Measurements from ENCODE around the gene GON4L. TPM values are rescaled to one million over a fixed set of nuclear protein-coding genes. Genes with fewer than 3 reads are reported as not detected.
"Not testable (repeated sequence)": the region's sequence is repeated elsewhere in the genome, so short reads cannot be mapped to it uniquely, and the experiment has no call there.

GON4L gene
- total RNA-seq, 1 donor from 2014 or later: 20.5 TPM

DNA sequence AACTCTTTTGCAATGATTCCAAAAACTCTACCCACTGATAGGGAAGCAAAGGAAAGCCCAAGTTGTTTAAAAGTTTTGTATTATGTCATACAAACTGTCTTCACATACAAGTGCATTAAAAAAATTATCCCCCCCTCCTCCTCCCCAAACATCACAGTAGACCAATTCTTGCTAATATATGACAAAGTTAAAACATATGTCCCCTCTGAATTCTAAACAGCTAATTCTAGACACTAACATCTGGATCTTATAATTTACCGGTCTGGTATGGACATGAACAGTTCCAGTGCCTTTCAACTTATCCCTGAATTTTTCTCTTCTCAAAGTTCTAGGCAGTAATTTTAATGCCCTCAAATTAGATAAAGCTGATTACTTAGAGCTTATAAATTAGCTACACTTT, 40.7 kb upstream of the GON4L start:
- DNase-seq (ENCODE audit: low read depth): no peak
- H3K4me3 ChIP-seq (ENCODE audit: low read depth, low read length): no peak overlapping the region
- no peak for FAIRE-seq
- H3K27me3 ChIP-seq (ENCODE audit: control insufficient read depth, insufficient read depth, low read length): no peaks in the 10 kb centered on the region
- H3K36me3 ChIP-seq (ENCODE audit: control insufficient read depth, insufficient read depth, low read length): peaks cover 13% of the 10 kb centered on the region
- TF ChIP-seq CTCF (IDR thresholded peaks at IDR 0.05; ENCODE audit: insufficient read depth, low read length, severe bottlenecking): no peak

GRCh38 chr1:155896476-155896875, 39.5 kb upstream of the GON4L start:
- not testable (repeated sequence) for DNase-seq (ENCODE audit: low read depth); H3K4me3 ChIP-seq (ENCODE audit: low read depth, low read length); FAIRE-seq; H3K27me3 ChIP-seq (ENCODE audit: control insufficient read depth, insufficient read depth, low read length)
- peaks cover 12% of the 10 kb centered on the region for H3K36me3 ChIP-seq (ENCODE audit: control insufficient read depth, insufficient read depth, low read length)

DNA sequence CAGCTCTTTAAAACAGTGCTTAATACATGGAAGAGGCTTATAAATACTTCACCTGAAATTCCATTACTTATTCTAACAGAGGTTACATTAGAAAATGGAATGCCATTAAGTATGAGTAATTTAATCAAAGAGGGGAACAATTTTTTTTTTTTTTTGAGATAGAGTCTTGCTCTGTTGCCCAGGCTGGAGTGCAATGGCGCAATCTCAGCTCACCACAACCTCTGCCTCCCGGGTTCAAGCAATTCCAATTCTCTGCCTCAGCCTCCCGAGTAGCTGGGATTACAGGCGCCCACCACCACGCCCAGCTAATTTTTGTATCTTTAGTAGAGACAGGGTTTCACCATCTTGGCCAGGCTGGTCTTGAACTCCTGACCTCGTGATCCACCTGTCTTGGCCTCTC, 38.6 kb upstream of the GON4L start:
- not testable (repeated sequence) for H3K4me3 ChIP-seq (ENCODE audit: low read depth, low read length); DNase-seq (ENCODE audit: low read depth); FAIRE-seq; H3K27me3 ChIP-seq (ENCODE audit: control insufficient read depth, insufficient read depth, low read length); H3K36me3 ChIP-seq (ENCODE audit: control insufficient read depth, insufficient read depth, low read length)

DNA sequence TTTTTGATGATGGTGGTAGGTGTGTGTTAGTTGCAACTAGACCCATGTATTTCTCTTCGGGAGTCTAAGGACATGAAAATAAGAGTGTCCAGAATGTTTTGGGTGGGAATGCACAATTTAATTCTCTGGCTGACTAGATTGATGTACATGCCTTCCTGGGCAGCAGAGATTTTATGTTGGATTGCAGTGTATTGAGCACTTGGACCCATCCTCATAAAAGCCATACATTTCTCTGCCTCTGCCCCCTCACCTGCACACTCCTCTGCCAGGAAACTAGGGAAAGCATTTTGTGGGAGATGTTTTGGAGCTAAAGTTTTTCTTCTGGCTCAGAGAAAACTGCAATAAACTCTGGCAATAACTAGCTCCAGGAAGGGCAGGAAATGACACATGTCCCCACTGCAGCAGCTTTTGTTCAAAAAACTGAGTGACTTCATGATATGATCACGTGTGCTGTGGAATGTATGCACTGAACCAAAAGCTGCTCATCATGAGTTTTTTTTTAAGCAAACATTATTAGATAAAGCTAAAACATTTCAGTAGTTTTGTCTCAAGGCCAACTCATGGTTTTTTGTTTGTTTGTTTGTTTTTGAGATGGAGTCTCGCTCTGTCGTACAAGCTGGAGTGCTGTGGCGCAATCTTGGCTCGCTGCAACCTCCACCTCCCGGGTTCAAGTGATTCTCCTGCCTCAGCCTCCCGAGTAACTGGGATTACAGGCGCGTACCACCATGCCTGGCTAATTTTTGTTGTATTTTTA, 36.6 kb upstream of the GON4L start:
- FAIRE-seq: no peak
- DNase-seq (ENCODE audit: low read depth): peak; percentile 91
- no peaks in the 10 kb centered on the region for H3K36me3 ChIP-seq (ENCODE audit: control insufficient read depth, insufficient read depth, low read length)
- no peak for TF ChIP-seq CTCF (IDR thresholded peaks at IDR 0.05; ENCODE audit: insufficient read depth, low read length, severe bottlenecking)
- no peak overlapping the region for H3K4me3 ChIP-seq (ENCODE audit: low read depth, low read length)
- no peaks in the 10 kb centered on the region for H3K27me3 ChIP-seq (ENCODE audit: control insufficient read depth, insufficient read depth, low read length)

DNA sequence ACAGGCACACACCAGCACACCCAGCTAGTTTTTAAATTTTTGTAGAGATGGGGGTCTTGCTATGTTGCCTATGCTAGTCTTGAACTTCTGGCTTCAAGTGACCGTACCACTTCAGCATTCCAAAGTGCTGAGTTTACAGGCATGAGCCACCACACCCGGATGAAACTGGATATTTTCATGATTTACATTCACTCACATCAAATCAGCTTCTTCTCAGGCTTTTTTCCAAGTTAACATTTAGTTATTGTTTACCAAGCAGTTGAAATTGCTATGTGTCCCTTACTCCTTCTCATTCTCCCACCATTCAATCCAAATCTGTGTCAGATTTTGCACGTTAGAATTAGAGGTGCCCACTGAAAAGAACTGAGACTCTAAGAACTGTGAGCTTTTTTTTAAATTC, 35.8 kb upstream of the GON4L start:
- Histone ChIP-seq H3K27me3 (ENCODE audit: control insufficient read depth, insufficient read depth, low read length) (no peaks in the 10 kb centered on the region), H3K4me3 (ENCODE audit: low read depth, low read length) (no peak overlapping the region), H3K36me3 (ENCODE audit: control insufficient read depth, insufficient read depth, low read length) (no peaks in the 10 kb centered on the region)
- DNase-seq (ENCODE audit: low read depth) (peak; percentile 75), FAIRE-seq (no peak)
- TF ChIP-seq CTCF (IDR thresholded peaks at IDR 0.05; ENCODE audit: insufficient read depth, low read length, severe bottlenecking): no peak

DNA sequence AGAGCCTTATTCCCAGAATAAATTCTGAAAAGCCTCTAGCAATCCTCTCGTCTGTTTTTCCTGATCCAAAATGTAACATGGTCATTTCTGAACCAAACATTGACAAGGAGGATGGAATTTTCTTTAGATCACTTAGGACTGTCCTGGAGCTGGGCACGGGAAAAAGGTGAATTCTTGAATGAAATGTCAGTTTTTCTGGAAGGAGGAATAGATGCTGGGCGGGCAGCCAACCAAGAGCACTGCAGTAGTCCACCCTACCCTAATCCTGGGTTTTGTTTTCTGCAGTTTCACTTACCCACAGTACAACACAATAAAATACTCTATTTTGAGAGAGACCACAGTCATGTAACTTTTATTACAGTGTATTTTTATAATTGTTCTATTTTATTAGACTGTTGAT, 33.2 kb upstream of the GON4L start:
- H3K4me3 ChIP-seq (ENCODE audit: low read depth, low read length): no peak overlapping the region
- TF ChIP-seq CTCF (IDR thresholded peaks at IDR 0.05; ENCODE audit: insufficient read depth, low read length, severe bottlenecking): no peak
- DNase-seq (ENCODE audit: low read depth): no peak
- FAIRE-seq: no peak
- no peaks in the 10 kb centered on the region for H3K36me3 ChIP-seq (ENCODE audit: control insufficient read depth, insufficient read depth, low read length)
- no peaks in the 10 kb centered on the region for H3K27me3 ChIP-seq (ENCODE audit: control insufficient read depth, insufficient read depth, low read length)

DNA sequence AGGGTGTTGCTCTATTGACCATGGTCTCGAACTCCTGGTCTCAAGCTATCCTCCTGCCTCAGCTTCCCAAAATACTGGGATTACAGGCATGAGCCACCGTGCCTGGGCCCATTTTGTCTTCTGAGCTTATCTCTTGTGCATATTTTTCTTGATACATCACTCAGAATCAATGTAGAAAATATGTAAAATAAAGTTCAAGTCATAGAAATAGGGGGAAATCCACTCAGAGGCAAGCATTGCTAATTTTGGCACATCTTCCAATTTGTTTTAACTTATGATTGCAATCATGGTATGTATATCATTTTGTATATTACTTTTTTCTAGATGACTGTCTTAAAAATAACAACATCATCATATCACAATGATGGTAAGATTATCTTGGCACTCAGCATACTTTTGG, 32.6 kb upstream of the GON4L start:
- FAIRE-seq (no peak), DNase-seq (ENCODE audit: low read depth) (peak; percentile 4)
- H3K36me3 ChIP-seq (ENCODE audit: control insufficient read depth, insufficient read depth, low read length): no peaks in the 10 kb centered on the region
- no peak overlapping the region for H3K4me3 ChIP-seq (ENCODE audit: low read depth, low read length)
- TF ChIP-seq CTCF (IDR thresholded peaks at IDR 0.05; ENCODE audit: insufficient read depth, low read length, severe bottlenecking): no peak
- H3K27me3 ChIP-seq (ENCODE audit: control insufficient read depth, insufficient read depth, low read length): no peaks in the 10 kb centered on the region
